ENCODE results near the gene THAP10. TPM values are rescaled to one million over a fixed set of nuclear protein-coding genes. Genes with fewer than 3 reads are reported as not detected.

THAP10 gene
- total and polyA plus RNA-seq, 2 donors (not counting 1 experiment from before 2014, with no cell fraction given) = 0.07 to 0.37 TPM

- intact Hi-C loops (cut with micrococcal nuclease) = no loop called here
- POLR2A ChIA-PET = no interaction called here
- H2AFZ ChIP-seq (ENCODE audit: insufficient read depth, low read depth, low read length, poor library complexity, severe bottlenecking) = no peak overlapping the region
- H3K4me3 Mint-ChIP-seq = no peak overlapping the region
- no peaks in the 10 kb centered on the region for H3K4me1 ChIP-seq (ENCODE audit: control insufficient read depth in 2 of 2, insufficient read depth in 2 of 2, low read length in 2 of 2)
- no peak overlapping the region for H3K4me3 ChIP-seq (ENCODE audit: control extremely low read depth in 1 of 5, extremely low read depth in 1 of 5, insufficient read depth in 1 of 5, low read depth in 2 of 5, low read length in 4 of 5)
- H3K27ac ChIP-seq (ENCODE audit: low read length in 2 of 2) = no peak overlapping the region
- H3K27me3 Mint-ChIP-seq = peaks cover 10% of the 10 kb centered on the region
- H3K27ac Mint-ChIP-seq = no peak overlapping the region
- DNase-seq (no peak), ATAC-seq (ENCODE audit: low read depth) (no peak)
- WGBS (ENCODE audit: insufficient coverage) = 100% methylated on average over 4 of the region's 5 CpGs
- peaks cover 0 to 12% (median 3%) of the 10 kb centered on the region in 3 donors for H3K9me3 ChIP-seq (ENCODE audit: control extremely low read depth in 1 of 3, control insufficient read depth in 2 of 3, insufficient read depth in 1 of 3, low read length in 2 of 3)
- CTCF ChIA-PET = no interaction called here
- H3K79me2 ChIP-seq (ENCODE audit: control insufficient read depth, insufficient read depth, low read length) = no peaks in the 10 kb centered on the region
- H3K27me3 ChIP-seq (replicated peaks in 1 of 4; ENCODE audit: control extremely low read depth in 1 of 4, control insufficient read depth in 3 of 4, insufficient read depth in 4 of 4, low read length in 3 of 4) = peaks cover 0 to 3% (median 0%) of the 10 kb centered on the region in 4 experiments
- no peak overlapping the region for H3K9ac ChIP-seq (ENCODE audit: low read length)
- no peak for TF ChIP-seq EZH2 (IDR thresholded peaks at IDR 0.05; ENCODE audit: borderline replicate concordance, insufficient read depth, low read depth, low read length, poor library complexity, severe bottlenecking)
- TF ChIP-seq CTCF (IDR thresholded peaks at IDR 0.05) = no peak
- peaks cover 6% of the 10 kb centered on the region for H3K9me3 Mint-ChIP-seq (ENCODE audit: insufficient read depth)
- no peaks in the 10 kb centered on the region for H3K36me3 ChIP-seq (replicated peaks in 1 of 2; ENCODE audit: control extremely low read depth in 1 of 2, control insufficient read depth in 1 of 2, extremely low read depth in 1 of 2, insufficient read depth in 2 of 2, low read length in 1 of 2)
- no peaks in the 10 kb centered on the region for H4K20me1 ChIP-seq (ENCODE audit: control insufficient read depth, insufficient read depth, low read length, poor library complexity, severe bottlenecking)
- no peaks in the 10 kb centered on the region for H3K4me1 Mint-ChIP-seq
- H3K4me2 ChIP-seq (replicated peaks; ENCODE audit: low read depth, low read length, poor library complexity, severe bottlenecking) = no peak overlapping the region
Measured at GRCh38 chr15:70907784-70908471, 15.7 kb upstream of the THAP10 start.

- H3K9ac ChIP-seq (ENCODE audit: low read length) = no peak overlapping the region
- no peaks in the 10 kb centered on the region for H3K4me1 ChIP-seq (ENCODE audit: control insufficient read depth in 2 of 2, insufficient read depth in 2 of 2, low read length in 2 of 2)
- intact Hi-C loops (cut with micrococcal nuclease) = no loop called here
- DNase-seq (no peak), ATAC-seq (ENCODE audit: low read depth) (no peak)
- no peaks in the 10 kb centered on the region for H3K36me3 ChIP-seq (replicated peaks in 1 of 2; ENCODE audit: control extremely low read depth in 1 of 2, control insufficient read depth in 1 of 2, extremely low read depth in 1 of 2, insufficient read depth in 2 of 2, low read length in 1 of 2)
- no peak for TF ChIP-seq CTCF (IDR thresholded peaks at IDR 0.05)
- TF ChIP-seq EZH2 (IDR thresholded peaks at IDR 0.05; ENCODE audit: borderline replicate concordance, insufficient read depth, low read depth, low read length, poor library complexity, severe bottlenecking) = no peak
- H3K4me1 Mint-ChIP-seq = no peaks in the 10 kb centered on the region
- H3K27me3 ChIP-seq (replicated peaks in 1 of 4; ENCODE audit: control extremely low read depth in 1 of 4, control insufficient read depth in 3 of 4, insufficient read depth in 4 of 4, low read length in 3 of 4) = peaks cover 0 to 3% (median 0%) of the 10 kb centered on the region in 4 experiments
- no peak overlapping the region for H3K27ac ChIP-seq (ENCODE audit: low read length in 2 of 2)
- H3K4me3 Mint-ChIP-seq = no peak overlapping the region
- ChIA-PET CTCF (no interaction called here), POLR2A (no interaction called here)
- H3K9me3 Mint-ChIP-seq (ENCODE audit: insufficient read depth) = peaks cover 6% of the 10 kb centered on the region
- peaks cover 0 to 12% (median 3%) of the 10 kb centered on the region in 3 donors for H3K9me3 ChIP-seq (ENCODE audit: control extremely low read depth in 1 of 3, control insufficient read depth in 2 of 3, insufficient read depth in 1 of 3, low read length in 2 of 3)
- H4K20me1 ChIP-seq (ENCODE audit: control insufficient read depth, insufficient read depth, low read length, poor library complexity, severe bottlenecking) = no peaks in the 10 kb centered on the region
- no peak overlapping the region for H2AFZ ChIP-seq (ENCODE audit: insufficient read depth, low read depth, low read length, poor library complexity, severe bottlenecking)
- H3K27me3 Mint-ChIP-seq = peaks cover 10% of the 10 kb centered on the region
- H3K4me2 ChIP-seq (replicated peaks; ENCODE audit: low read depth, low read length, poor library complexity, severe bottlenecking) = no peak overlapping the region
- H3K27ac Mint-ChIP-seq = no peak overlapping the region
- H3K4me3 ChIP-seq (ENCODE audit: control extremely low read depth in 1 of 5, extremely low read depth in 1 of 5, insufficient read depth in 1 of 5, low read depth in 2 of 5, low read length in 4 of 5) = no peak overlapping the region
- no peaks in the 10 kb centered on the region for H3K79me2 ChIP-seq (ENCODE audit: control insufficient read depth, insufficient read depth, low read length)
Measured at GRCh38 chr15:70906842-70907241, 14.6 kb upstream of the THAP10 start.

Measured in B cell (primary cell).